ENCODE measurements around the gene POLN. TPM values are rescaled to one million over a fixed set of nuclear protein-coding genes. Genes with fewer than 3 reads are reported as not detected.

Gene POLN
- total and polyA plus RNA-seq, 2 donors from 2014 or later, result 1.3 to 3.8 TPM

GRCh38 chr4:2280531-2281300 lies 38.8 kb upstream of the POLN start:
- intact Hi-C loops (cut with DNase I), result no loop called here
- H3K4me3 ChIP-seq (ENCODE audit: low read length in 3 of 3), result no peak overlapping the region
- no peak overlapping the region for H3K9ac ChIP-seq (ENCODE audit: low read length in 3 of 3)
- no peak overlapping the region for H3K27ac ChIP-seq (ENCODE audit: low read depth in 2 of 2, low read length in 2 of 2)
- FAIRE-seq (no peak), DNase-seq (peak in 1 of 5 donors; percentile 37)
- H3K36me3 ChIP-seq (ENCODE audit: control insufficient read depth in 2 of 3, insufficient read depth in 3 of 3, low read length in 3 of 3), result no peaks in the 10 kb centered on the region
- no peak for TF ChIP-seq CTCF (IDR thresholded peaks at IDR 0.05; ENCODE audit: borderline replicate concordance, extremely low read depth, insufficient read depth)
- peaks cover 0 to 4% (median 0%) of the 10 kb centered on the region in 3 donors for H3K4me1 ChIP-seq (ENCODE audit: control insufficient read depth in 2 of 3, insufficient read depth in 2 of 3, low read depth in 1 of 3, low read length in 3 of 3)
- H3K9me3 ChIP-seq (ENCODE audit: control insufficient read depth in 2 of 3, insufficient read depth in 1 of 3, low read length in 3 of 3), result no peaks in the 10 kb centered on the region
- H3K27me3 ChIP-seq (ENCODE audit: control insufficient read depth, insufficient read depth, low read length), result no peaks in the 10 kb centered on the region

GRCh38 chr4:2277956-2278355 lies 36.0 kb upstream of the POLN start:
- FAIRE-seq, result no peak

GRCh38 chr4:2276581-2277325 lies 34.8 kb upstream of the POLN start:
- no peak overlapping the region for H3K9ac ChIP-seq (ENCODE audit: low read length in 3 of 3)
- TF ChIP-seq CTCF (IDR thresholded peaks at IDR 0.05; ENCODE audit: borderline replicate concordance, extremely low read depth, insufficient read depth), result no peak
- H3K27ac ChIP-seq (ENCODE audit: low read depth in 2 of 2, low read length in 2 of 2), result no peak overlapping the region
- no peak overlapping the region for H3K4me3 ChIP-seq (ENCODE audit: low read length in 3 of 3)
- H3K27me3 ChIP-seq (ENCODE audit: control insufficient read depth, insufficient read depth, low read length), result no peaks in the 10 kb centered on the region
- peaks cover 0 to 2% (median 0%) of the 10 kb centered on the region in 3 donors for H3K36me3 ChIP-seq (ENCODE audit: control insufficient read depth in 2 of 3, insufficient read depth in 3 of 3, low read length in 3 of 3)
- intact Hi-C loops (cut with DNase I), result no loop called here
- FAIRE-seq (no peak), DNase-seq (peak in 1 of 5 donors; percentile 38)
- H3K4me1 ChIP-seq (ENCODE audit: control insufficient read depth in 2 of 3, insufficient read depth in 2 of 3, low read depth in 1 of 3, low read length in 3 of 3), result peaks cover 0 to 4% (median 0%) of the 10 kb centered on the region in 3 donors
- no peaks in the 10 kb centered on the region for H3K9me3 ChIP-seq (ENCODE audit: control insufficient read depth in 2 of 3, insufficient read depth in 1 of 3, low read length in 3 of 3)

More at GRCh38 chr4:2277956-2278355, 36.0 kb upstream of the POLN start:
- no peaks in the 10 kb centered on the region for H3K9me3 ChIP-seq (ENCODE audit: control insufficient read depth in 2 of 3, insufficient read depth in 1 of 3, low read length in 3 of 3)
- H3K9ac ChIP-seq (ENCODE audit: low read length in 3 of 3), result no peak overlapping the region
- no peak for TF ChIP-seq CTCF (IDR thresholded peaks at IDR 0.05; ENCODE audit: borderline replicate concordance, extremely low read depth, insufficient read depth)
- H3K27ac ChIP-seq (ENCODE audit: low read depth in 2 of 2, low read length in 2 of 2), result no peak overlapping the region
- H3K4me3 ChIP-seq (ENCODE audit: low read length in 3 of 3), result no peak overlapping the region
- H3K4me1 ChIP-seq (ENCODE audit: control insufficient read depth in 2 of 3, insufficient read depth in 2 of 3, low read depth in 1 of 3, low read length in 3 of 3), result peaks cover 0 to 4% (median 0%) of the 10 kb centered on the region in 3 donors
- H3K27me3 ChIP-seq (ENCODE audit: control insufficient read depth, insufficient read depth, low read length), result no peaks in the 10 kb centered on the region
- no peaks in the 10 kb centered on the region for H3K36me3 ChIP-seq (ENCODE audit: control insufficient read depth in 2 of 3, insufficient read depth in 3 of 3, low read length in 3 of 3)
- intact Hi-C loops (cut with DNase I), result no loop called here
- peak in 1 of 5 donors; percentile 6 for DNase-seq
